ENCODE results near the gene TRIM29. TPM values are rescaled to one million over a fixed set of nuclear protein-coding genes. Genes with fewer than 3 reads are reported as not detected.

Gene TRIM29
- total and polyA plus RNA-seq, 2 of the 13 experiments (the other 11 are each of a cell fraction or from before 2014, with no cell fraction given): 0.86 TPM

- no peak for TF ChIP-seq SIX1 (CRISPR knock-in tag; IDR thresholded peaks at IDR 0.05; ENCODE audit: borderline replicate concordance)
Measured at GRCh38 chr11:120126620-120127019, 11.3 kb downstream of the TRIM29 start (continued).

DNA sequence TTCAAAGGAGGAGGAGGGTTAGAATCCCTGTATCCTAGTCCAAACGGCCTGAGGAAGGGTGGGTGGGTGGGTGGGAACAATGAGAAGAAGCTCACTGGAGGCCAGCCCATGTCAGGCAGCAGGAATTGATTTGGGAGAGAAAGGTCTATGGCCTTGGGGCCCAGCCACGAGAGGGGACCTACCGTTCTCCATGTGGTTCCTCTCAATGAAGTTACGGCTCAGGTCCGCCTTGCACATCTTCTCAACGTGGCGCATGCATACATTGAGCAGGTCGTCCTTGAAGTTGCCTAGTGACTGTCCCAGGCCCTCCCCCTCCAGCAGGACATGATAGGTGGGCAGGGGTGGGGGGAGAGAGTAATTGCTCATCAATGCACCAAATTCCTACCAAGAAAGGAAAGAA, 12.4 kb downstream of the TRIM29 start:
- Histone ChIP-seq H3K4me3 (replicated peaks in 1 of 3; ENCODE audit: insufficient read depth in 1 of 3, low read depth in 2 of 3, low read length in 3 of 3) (no peak overlapping the region), H3K4me2 (ENCODE audit: low read depth, low read length) (no peak overlapping the region), H3K36me3 (replicated peaks in 1 of 2; ENCODE audit: control insufficient read depth in 1 of 2, insufficient read depth in 2 of 2, low read length in 2 of 2) (no peaks in the 10 kb centered on the region), H3K9ac (ENCODE audit: insufficient read depth, low read depth, low read length) (no peak overlapping the region), H2AFZ (ENCODE audit: low read length) (no peak overlapping the region), H4K20me1 (ENCODE audit: insufficient read depth, low read length) (no peaks in the 10 kb centered on the region), H3K79me2 (ENCODE audit: insufficient read depth, low read length) (no peaks in the 10 kb centered on the region), H3K27me3 (ENCODE audit: control insufficient read depth in 1 of 2, insufficient read depth in 2 of 2, low read length in 2 of 2) (peaks cover 16 to 70% of the 10 kb centered on the region in 2 experiments), H3K4me1 (ENCODE audit: insufficient read depth, low read length) (peaks cover 30% of the 10 kb centered on the region), H3K27ac (ENCODE audit: extremely low read length, insufficient read depth, low read length) (no peak overlapping the region), H3K9me3 (ENCODE audit: low read length) (no peaks in the 10 kb centered on the region)
- no peak for ATAC-seq
- TF ChIP-seq, protein P1, sequence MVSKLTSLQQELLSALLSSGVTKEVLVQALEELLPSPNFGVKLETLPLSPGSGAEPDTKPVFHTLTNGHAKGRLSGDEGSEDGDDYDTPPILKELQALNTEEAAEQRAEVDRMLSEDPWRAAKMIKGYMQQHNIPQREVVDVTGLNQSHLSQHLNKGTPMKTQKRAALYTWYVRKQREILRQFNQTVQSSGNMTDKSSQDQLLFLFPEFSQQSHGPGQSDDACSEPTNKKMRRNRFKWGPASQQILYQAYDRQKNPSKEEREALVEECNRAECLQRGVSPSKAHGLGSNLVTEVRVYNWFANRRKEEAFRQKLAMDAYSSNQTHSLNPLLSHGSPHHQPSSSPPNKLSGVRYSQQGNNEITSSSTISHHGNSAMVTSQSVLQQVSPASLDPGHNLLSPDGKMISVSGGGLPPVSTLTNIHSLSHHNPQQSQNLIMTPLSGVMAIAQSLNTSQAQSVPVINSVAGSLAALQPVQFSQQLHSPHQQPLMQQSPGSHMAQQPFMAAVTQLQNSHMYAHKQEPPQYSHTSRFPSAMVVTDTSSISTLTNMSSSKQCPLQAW (CRISPR knock-in tag; IDR thresholded peaks at IDR 0.05): no peak
- no peak for TF ChIP-seq SIX1 (CRISPR knock-in tag; IDR thresholded peaks at IDR 0.05; ENCODE audit: borderline replicate concordance)
- no peak for TF ChIP-seq NCOR1 (IDR thresholded peaks at IDR 0.05; ENCODE audit: borderline replicate concordance, low read length)
- no peak for TF ChIP-seq ZHX1 (CRISPR knock-in tag; IDR thresholded peaks at IDR 0.05; ENCODE audit: low read depth)
- TF ChIP-seq, protein P2, sequence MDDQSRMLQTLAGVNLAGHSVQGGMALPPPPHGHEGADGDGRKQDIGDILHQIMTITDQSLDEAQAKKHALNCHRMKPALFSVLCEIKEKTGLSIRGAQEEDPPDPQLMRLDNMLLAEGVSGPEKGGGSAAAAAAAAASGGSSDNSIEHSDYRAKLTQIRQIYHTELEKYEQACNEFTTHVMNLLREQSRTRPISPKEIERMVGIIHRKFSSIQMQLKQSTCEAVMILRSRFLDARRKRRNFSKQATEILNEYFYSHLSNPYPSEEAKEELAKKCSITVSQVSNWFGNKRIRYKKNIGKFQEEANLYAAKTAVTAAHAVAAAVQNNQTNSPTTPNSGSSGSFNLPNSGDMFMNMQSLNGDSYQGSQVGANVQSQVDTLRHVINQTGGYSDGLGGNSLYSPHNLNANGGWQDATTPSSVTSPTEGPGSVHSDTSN (CRISPR knock-in tag; IDR thresholded peaks at IDR 0.05; ENCODE audit: borderline replicate concordance): no peak
- TF ChIP-seq HNF4G (IDR thresholded peaks at IDR 0.05; ENCODE audit: borderline replicate concordance, low read depth, low read length): no peak
- no peak for TF ChIP-seq HNF4G (CRISPR knock-in tag; IDR thresholded peaks at IDR 0.05; ENCODE audit: borderline replicate concordance, low read depth)
- TF ChIP-seq HOMEZ (CRISPR knock-in tag; IDR thresholded peaks at IDR 0.05; ENCODE audit: low read depth): no peak
- no peak for TF ChIP-seq E2F1 (CRISPR knock-in tag; IDR thresholded peaks at IDR 0.05)
- no peak for TF ChIP-seq ZKSCAN1 (IDR thresholded peaks at IDR 0.05; ENCODE audit: low read length)
- TF ChIP-seq KLF16 (CRISPR knock-in tag; IDR thresholded peaks at IDR 0.05): no peak
- TF ChIP-seq ATAD3A (CRISPR knock-in tag; IDR thresholded peaks at IDR 0.05): no peak
- in situ Hi-C loops (cut with HindIII; ENCODE audit: extremely low pct_ligation_motif_present, low pct_unique_long_range_greater_than_20kb) (no loop called here), intact Hi-C loops (cut with micrococcal nuclease; ENCODE audit: unreplicated experiment) (no loop called here)
- no peak for DNase-seq (ENCODE audit: low spot score)
- CTCF ChIA-PET (ENCODE audit: low intra/inter-chr PET ratio, low total read pairs): no interaction called here
- 11% methylated on average over 2 of the region's 8 CpGs for WGBS (ENCODE audit: low lambda C conversion rate)
- no TSS peak for BruUV-seq (replicated peaks)
- POLR2A ChIA-PET: no interaction called here
- no peak for FAIRE-seq

Measured in HepG2 (cell line).